AG04450 (cell line): ENCODE measurements around the gene KIF5A. TPM values are rescaled to one million over a fixed set of nuclear protein-coding genes. Genes with fewer than 3 reads are reported as not detected.
A peak's percentile ranks its signal among the peaks of the same experiment; 100 is the strongest.

ENCODE experiments used
- CTCF ChIA-PET: fragments of 300-600, 350-600 bp; formaldehyde crosslinking; extraction: SDS; loops from one replicate; lab custom pipeline; 2022; ENCODE audit warnings: antibody characterized with exemption, inconsistent platforms; lab: Charles Lee
- POLR2A ChIA-PET: fragments of 350-600 bp; formaldehyde crosslinking; extraction: SDS; loops from one replicate; lab custom pipeline; 2021; ENCODE audit warnings: antibody characterized with exemption, inconsistent platforms; lab: Yijun Ruan, JAX
- DNase-seq: peaks from one replicate; pipeline ENCODE4 v3.0.0-alpha.2; 2011; ENCODE audit warnings: low read depth, low spot score
- H3K27ac ChIP-seq: one replicate; pipeline ENCODE4 v1.5.1; 2012; ENCODE audit warnings: low read depth, low read length, control low read depth
- H3K27me3 ChIP-seq: one replicate; pipeline ENCODE4 v1.6.0; 2012; ENCODE audit warnings: low read length; ENCODE audit not compliant: control insufficient read depth, insufficient read depth
- H3K4me3 ChIP-seq: 2 replicates; pipeline ENCODE4 v1.5.1; 2011; ENCODE audit warnings: mild to moderate bottlenecking, low read depth, low read length, control low read depth
- H3K9me3 ChIP-seq: 2 replicates; pipeline ENCODE4 v1.5.1; 2012; ENCODE audit warnings: low read length; ENCODE audit not compliant: control insufficient read depth, insufficient read depth
- CTCF ChIP-seq: IDR thresholded peaks from 2 replicates; pipeline ENCODE4 v1.5.1; 2011; ENCODE audit warnings: low read depth, low read length, control low read depth, inconsistent platforms
- polyA plus RNA-seq: library from polyadenylated mRNA; depleted of rRNA; stranded (reverse); fragments of >200 nt; gene quantifications from 2 replicates; pipeline ENCODE4 v1.2.3, GENCODE V29; 2011

The KIF5A gene
- polyA plus RNA-seq, 1 experiment = 0.45 TPM

- ChIA-PET POLR2A (interaction anchor here (0.6 kb wide), 1 partner anchor 18 kb away, joined by 3 read pairs; no protein-coding TSS in a partner anchor), CTCF (interaction anchor here (0.6 to 1.7 kb wide), 2 partner anchors 20 to 176 kb away, joined by 3 to 6 read pairs; no protein-coding TSS in a partner anchor)
- H3K27me3 ChIP-seq = no peaks in the 10 kb centered on the region
- H3K4me3 ChIP-seq = no peak overlapping the region
- H3K27ac ChIP-seq = no peak overlapping the region
- no peaks in the 10 kb centered on the region; the same call in 1 of the 2 replicates for H3K9me3 ChIP-seq
- TF ChIP-seq CTCF = no peak
- DNase-seq = no peak
These were observed 53.5 kb downstream of the KIF5A start for GRCh38 chr12:57603324-57603723.

GRCh38 chr12:57603815-57604453, 54.1 kb downstream of the KIF5A start:
- H3K4me3 ChIP-seq = peak overlapping the region; percentile 75
- no peaks in the 10 kb centered on the region for H3K27me3 ChIP-seq
- DNase-seq = no peak
- no peaks in the 10 kb centered on the region; the same call in 1 of the 2 replicates for H3K9me3 ChIP-seq
- POLR2A ChIA-PET = interaction anchor here (0.6 kb wide), 1 partner anchor 19 kb away, joined by 3 read pairs; no protein-coding TSS in a partner anchor
- peak overlapping the region; percentile 39 for H3K27ac ChIP-seq
- CTCF ChIA-PET = interaction anchor here (0.6 to 1.7 kb wide), 2 partner anchors 20 to 176 kb away, joined by 3 to 6 read pairs; no protein-coding TSS in a partner anchor
- no peak for TF ChIP-seq CTCF

GRCh38 chr12:57604454-57604991, 54.7 kb downstream of the KIF5A start, which contains the start of gene DTX3:
DTX3 (plus strand) TSS chr12:57604824; CDS start chr12:57606518, 1,694 bp downstream.
- no peak for DNase-seq
- peak within 1 kb of the TSS; percentile 39 for H3K27ac ChIP-seq
- POLR2A ChIA-PET = no interaction called here

GRCh38 chr12:57604992-57605810, 55.4 kb downstream of the KIF5A start:
- no peak for DNase-seq
- POLR2A ChIA-PET = interaction anchor here (0.5 kb wide), 1 partner anchor 77 kb away, joined by 3 read pairs; no protein-coding TSS in a partner anchor
- Histone ChIP-seq H3K9me3 (no peaks in the 10 kb centered on the region; the same call in 1 of the 2 replicates), H3K27me3 (no peaks in the 10 kb centered on the region), H3K27ac (peak overlapping the region; percentile 31), H3K4me3 (peak overlapping the region; percentile 75)
- no peak for TF ChIP-seq CTCF
- CTCF ChIA-PET = interaction anchor here (2.7 kb wide), 1 partner anchor 22 kb away, joined by 17 read pairs; no protein-coding TSS in a partner anchor

More at GRCh38 chr12:57604454-57604991, 54.7 kb downstream of the KIF5A start, which contains the start of gene DTX3:
- H3K9me3 ChIP-seq = no peaks in the 10 kb centered on the region; the same call in 1 of the 2 replicates
- H3K27me3 ChIP-seq = no peaks in the 10 kb centered on the region
- no peak for TF ChIP-seq CTCF
- H3K4me3 ChIP-seq = peak within 1 kb of the TSS; percentile 75
- CTCF ChIA-PET = interaction anchor here (1.7 kb wide), 1 partner anchor 21 kb away, joined by 6 read pairs; no protein-coding TSS in a partner anchor
